Duodenal mucosa (tissue), 2 donors: ENCODE results near the gene PLAGL2.

Experiments used
- H3K27ac ChIP-seq: one replicate; pipeline ENCODE4 v1.7.0; 2013; ENCODE audit warnings: low read depth, low read length
- H3K27me3 ChIP-seq, 2 donors: one replicate each; pipeline ENCODE4 v1.7.0; 2013; ENCODE audit warnings: low read length in 2 of 2, control low read depth in 1 of 2; ENCODE audit not compliant: insufficient read depth in 2 of 2, control insufficient read depth in 1 of 2
- H3K36me3 ChIP-seq, 2 donors: one replicate each; pipeline ENCODE4 v1.7.0; 2013; ENCODE audit warnings: low read length in 2 of 2, control low read depth in 1 of 2; ENCODE audit not compliant: insufficient read depth in 2 of 2, control insufficient read depth in 1 of 2
- H3K4me1 ChIP-seq, 2 donors: one replicate each; pipeline ENCODE4 v1.7.0; 2013; ENCODE audit warnings: low read length in 2 of 2, control low read depth in 1 of 2; ENCODE audit not compliant: insufficient read depth in 2 of 2, control insufficient read depth in 1 of 2
- H3K4me3 ChIP-seq, 2 donors: one replicate each; pipeline ENCODE4 v1.7.0; 2013; ENCODE audit warnings: low read length in 2 of 2, low read depth in 1 of 2
- H3K9ac ChIP-seq, 2 donors: one replicate each; pipeline ENCODE4 v1.7.0; 2013; ENCODE audit warnings: low read length in 2 of 2, low read depth in 1 of 2
- H3K9me3 ChIP-seq, 2 donors: one replicate each; pipeline ENCODE4 v1.7.0; 2013; ENCODE audit warnings: low read length in 2 of 2, control low read depth in 1 of 2; ENCODE audit not compliant: control insufficient read depth in 1 of 2

Gene PLAGL2

GRCh38 chr20:32231245-32231644 is 23.7 kb upstream of the PLAGL2 start:
- peaks cover 40 to 57% of the 10 kb centered on the region in 2 donors for H3K36me3 ChIP-seq
- H3K9ac ChIP-seq = no peak overlapping the region
- H3K27ac ChIP-seq = no peak overlapping the region
- no peaks in the 10 kb centered on the region for H3K9me3 ChIP-seq
- H3K4me1 ChIP-seq = peaks cover 59 to 80% of the 10 kb centered on the region in 2 donors
- no peak overlapping the region for H3K4me3 ChIP-seq
- no peaks in the 10 kb centered on the region for H3K27me3 ChIP-seq

DNA sequence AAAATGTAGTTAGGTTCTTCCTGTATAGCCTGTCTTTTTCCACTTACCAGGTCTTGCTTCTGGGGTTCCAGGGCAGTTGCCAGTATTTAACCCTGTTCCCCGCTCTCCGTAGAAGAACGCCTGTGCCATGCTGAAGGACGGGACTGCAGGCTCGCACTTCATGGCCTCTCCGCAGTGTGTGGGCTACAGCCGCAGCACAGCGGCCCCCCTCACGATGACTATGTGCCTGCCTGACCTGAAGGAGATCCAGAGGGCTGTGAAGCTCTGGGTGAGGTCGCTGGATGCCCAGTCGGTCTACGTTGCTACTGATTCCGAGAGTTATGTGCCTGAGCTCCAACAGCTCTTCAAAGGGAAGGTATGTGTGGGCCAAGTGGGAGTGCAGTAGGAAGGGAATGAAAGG is 23.2 kb upstream of the PLAGL2 start:
- Histone ChIP-seq H3K36me3 (peaks cover 40 to 53% of the 10 kb centered on the region in 2 donors), H3K4me1 (peaks cover 57 to 80% of the 10 kb centered on the region in 2 donors), H3K9me3 (no peaks in the 10 kb centered on the region), H3K27me3 (no peaks in the 10 kb centered on the region), H3K27ac (no peak overlapping the region), H3K9ac (no peak overlapping the region), H3K4me3 (no peak overlapping the region)

- no peak overlapping the region for H3K9ac ChIP-seq
- no peak overlapping the region for H3K27ac ChIP-seq
- no peak overlapping the region for H3K4me3 ChIP-seq
- no peaks in the 10 kb centered on the region for H3K9me3 ChIP-seq
- H3K4me1 ChIP-seq = peaks cover 59 to 73% of the 10 kb centered on the region in 2 donors
- no peaks in the 10 kb centered on the region for H3K27me3 ChIP-seq
- peaks cover 30 to 43% of the 10 kb centered on the region in 2 donors for H3K36me3 ChIP-seq
These were observed 21.8 kb upstream of the PLAGL2 start for GRCh38 chr20:32229251-32229747.

- H3K36me3 ChIP-seq = peaks cover 23 to 43% of the 10 kb centered on the region in 2 donors
- H3K27me3 ChIP-seq = no peaks in the 10 kb centered on the region
- peak overlapping the region; percentile 17 to 29 for H3K4me3 ChIP-seq
- peak overlapping the region; percentile 82 for H3K27ac ChIP-seq
- H3K9ac ChIP-seq = peak overlapping the region; percentile 45 to 54
- H3K9me3 ChIP-seq = no peaks in the 10 kb centered on the region
- H3K4me1 ChIP-seq = peaks cover 54 to 61% of the 10 kb centered on the region in 2 donors
These were observed 20.5 kb upstream of the PLAGL2 start for GRCh38 chr20:32227744-32228688.

- Histone ChIP-seq H3K36me3 (peaks cover 22 to 42% of the 10 kb centered on the region in 2 donors), H3K4me3 (no peak overlapping the region), H3K27me3 (no peaks in the 10 kb centered on the region), H3K4me1 (peaks cover 46 to 54% of the 10 kb centered on the region in 2 donors), H3K9me3 (no peaks in the 10 kb centered on the region), H3K27ac (peak overlapping the region; percentile 82), H3K9ac (peak overlapping the region; percentile 40 to 52)
These were observed 19.8 kb upstream of the PLAGL2 start for GRCh38 chr20:32227306-32227705.

DNA sequence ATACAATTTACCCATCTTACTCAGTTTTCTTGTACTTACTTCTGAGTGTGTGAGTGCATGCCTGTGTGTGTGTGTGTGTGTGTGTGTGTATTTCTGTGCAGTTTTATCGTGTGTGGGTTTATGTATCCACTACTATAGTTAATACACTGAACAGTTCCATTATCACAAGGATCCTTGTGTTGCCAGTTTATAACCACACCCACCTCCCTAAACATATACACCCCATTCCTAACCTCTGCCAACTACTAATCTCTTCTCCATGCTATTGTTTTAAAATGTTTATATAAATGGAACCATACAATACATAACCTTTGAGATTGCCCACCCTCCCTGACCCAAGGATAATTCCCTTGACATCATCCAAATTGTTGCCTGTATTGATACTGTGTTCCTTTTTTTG is 18.8 kb upstream of the PLAGL2 start:
- Histone ChIP-seq H3K9ac (no peak overlapping the region), H3K27ac (no peak overlapping the region), H3K4me3 (no peak overlapping the region), H3K9me3 (no peaks in the 10 kb centered on the region), H3K4me1 (peaks cover 43 to 48% of the 10 kb centered on the region in 2 donors), H3K27me3 (no peaks in the 10 kb centered on the region), H3K36me3 (peaks cover 20 to 40% of the 10 kb centered on the region in 2 donors)

DNA sequence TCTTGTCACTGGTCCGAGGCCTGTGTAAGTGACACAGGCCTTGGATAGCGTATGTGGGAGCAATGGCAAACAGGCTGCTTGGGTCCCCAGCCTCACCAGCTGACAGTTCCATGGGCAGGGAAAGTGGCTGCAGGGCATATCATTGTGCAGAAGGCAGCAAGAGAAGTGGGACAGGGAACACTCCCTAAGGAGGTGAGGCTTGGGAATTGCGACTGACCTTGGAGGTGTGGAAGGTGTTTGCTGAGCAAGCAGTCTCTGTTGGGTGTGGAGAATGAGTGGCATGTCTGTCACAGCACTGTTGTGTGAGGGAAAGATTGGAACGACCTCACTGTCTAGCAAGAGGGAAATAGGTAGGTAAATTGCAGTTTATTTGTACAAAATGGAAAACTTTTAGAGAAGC is 16.9 kb upstream of the PLAGL2 start:
- H3K4me1 ChIP-seq = peaks cover 40 to 45% of the 10 kb centered on the region in 2 donors

GRCh38 chr20:32218156-32218900 is 10.8 kb upstream of the PLAGL2 start:
- Histone ChIP-seq H3K27me3 (no peaks in the 10 kb centered on the region), H3K4me3 (no peak overlapping the region), H3K27ac (no peak overlapping the region), H3K9me3 (no peaks in the 10 kb centered on the region), H3K4me1 (peaks cover 30% of the 10 kb centered on the region in 2 donors), H3K36me3 (peaks cover 38 to 49% of the 10 kb centered on the region in 2 donors), H3K9ac (no peak overlapping the region)

More for the DNA sequence above, 16.9 kb upstream of the PLAGL2 start:
- Histone ChIP-seq H3K27ac (peak overlapping the region; percentile 11), H3K36me3 (peaks cover 25 to 42% of the 10 kb centered on the region in 2 donors), H3K4me3 (no peak overlapping the region), H3K9ac (peak overlapping the region in 1 of 2 donors; percentile 28), H3K9me3 (no peaks in the 10 kb centered on the region), H3K27me3 (no peaks in the 10 kb centered on the region)

DNA sequence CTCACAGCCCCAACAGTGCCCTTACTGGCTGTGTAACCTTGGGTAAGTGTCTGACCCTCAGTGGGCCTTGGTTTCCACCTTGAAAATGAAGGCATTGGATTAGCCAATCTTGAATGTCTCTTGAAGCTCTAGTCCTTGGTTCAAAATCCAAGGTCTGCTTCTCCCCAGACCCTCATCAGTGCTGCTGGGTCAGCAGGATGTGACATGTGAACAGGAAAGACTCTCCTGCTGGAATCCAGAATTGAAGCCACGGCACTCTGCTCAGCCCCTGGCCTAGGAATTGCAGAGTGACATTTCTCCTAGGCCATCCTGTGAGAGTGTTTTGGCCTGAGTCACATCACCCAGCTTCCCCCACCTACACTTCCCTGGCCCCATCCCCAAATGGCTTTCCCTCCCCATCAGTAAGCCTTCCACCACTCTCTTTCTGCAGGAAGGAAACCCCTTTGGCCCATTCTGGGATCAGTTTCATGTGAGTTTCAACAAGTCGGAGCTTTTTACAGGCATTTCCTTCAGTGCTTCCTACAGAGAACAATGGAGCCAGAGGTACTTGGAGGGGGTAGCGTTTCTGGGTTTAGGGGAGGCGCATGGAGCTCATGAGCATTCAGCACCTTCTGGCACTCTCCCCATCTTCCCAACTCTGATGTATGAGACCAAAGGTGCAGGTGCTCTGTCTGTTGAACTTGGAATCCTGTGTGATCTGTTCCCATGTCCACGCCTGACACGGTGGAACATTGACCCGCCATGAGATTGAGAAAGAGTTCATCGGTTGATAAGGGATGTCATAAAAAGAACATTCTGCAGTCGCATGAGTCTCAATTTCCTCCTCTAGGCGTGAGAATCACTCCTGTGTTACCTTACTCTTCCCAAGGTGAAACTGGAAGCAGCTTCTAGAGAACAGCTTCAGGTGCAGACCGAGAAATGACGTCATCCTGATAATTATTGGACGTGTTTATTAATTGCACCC is 8.9 kb upstream of the PLAGL2 start:
- Histone ChIP-seq H3K4me3 (no peak overlapping the region), H3K4me1 (peaks cover 30% of the 10 kb centered on the region in 2 donors), H3K36me3 (peaks cover 36 to 49% of the 10 kb centered on the region in 2 donors), H3K9me3 (no peaks in the 10 kb centered on the region), H3K27ac (peak overlapping the region; percentile 60), H3K27me3 (no peaks in the 10 kb centered on the region), H3K9ac (peak overlapping the region; percentile 33 to 34)
